ENCODE results near the gene H2BK1.

- TF ChIP-seq HDGF (IDR thresholded peaks at IDR 0.05; ENCODE audit: borderline replicate concordance) (no peak), FOXM1 (IDR thresholded peaks at IDR 0.05; ENCODE audit: borderline replicate concordance) (no peak), ELF4 (IDR thresholded peaks at IDR 0.05) (no peak), BHLHE40 (IDR thresholded peaks at IDR 0.05; ENCODE audit: borderline replicate concordance) (no peak), SUZ12 (IDR thresholded peaks at IDR 0.05) (no peak), NFRKB (IDR thresholded peaks at IDR 0.05) (no peak), ZNF384 (IDR thresholded peaks at IDR 0.05) (no peak), FOXA1 (IDR thresholded peaks at IDR 0.05) (no peak), CTBP1 (IDR thresholded peaks at IDR 0.05; ENCODE audit: borderline replicate concordance) (no peak), SP1 (IDR thresholded peaks at IDR 0.05) (no peak), LEF1 (IDR thresholded peaks at IDR 0.05; ENCODE audit: borderline replicate concordance) (no peak)
These were observed 33.9 kb downstream of the H2BK1 start for GRCh38 chr7:151176401-151176800.

All from HEK293T (cell line).